K562 (cell line): ENCODE results near the gene PPIL4. TPM values are rescaled to one million over a fixed set of nuclear protein-coding genes. Genes with fewer than 3 reads are reported as not detected.

ENCODE experiments used
- ARNT ChIP-seq, 2 experiments: fragments of 450-650 bp; IDR thresholded peaks; 2 replicates each; pipeline ENCODE4 v1.6.1; 2016; ENCODE audit warnings: mild to moderate bottlenecking in 1 of 2
- CAMTA2 ChIP-seq: fragments of 250-450 bp; sonication (Bioruptor Pico); conservative IDR thresholded peaks from 2 replicates; pipeline ENCODE4 v1.5.1; 2022
- CEBPZ ChIP-seq: fragments of 150-350 bp; IDR thresholded peaks from 2 replicates; pipeline ENCODE4 v1.6.1; 2014; ENCODE audit warnings: low read depth, mild to moderate bottlenecking, low read length, borderline replicate concordance
- EGR1 ChIP-seq: fragments of 450-650 bp; conservative IDR thresholded peaks from 2 replicates; pipeline ENCODE4 v1.6.1; 2017; ENCODE audit warnings: mild to moderate bottlenecking
- HDAC2 ChIP-seq: fragments of 450-650 bp; IDR thresholded peaks from 2 replicates; pipeline ENCODE4 v1.6.1; 2016; ENCODE audit warnings: mild to moderate bottlenecking
- HOMEZ ChIP-seq: fragments of 250-450 bp; sonication (Bioruptor Pico); IDR thresholded peaks from 2 replicates; pipeline ENCODE4 v1.4.0; 2020; ENCODE audit warnings: mild to moderate bottlenecking, moderate library complexity
- KDM1A ChIP-seq, 2 experiments: fragments of 450-650 bp; IDR thresholded peaks; 2 replicates each; pipeline ENCODE4 v1.6.1; 2016; ENCODE audit warnings: mild to moderate bottlenecking in 2 of 2
- MITF ChIP-seq: IDR thresholded peaks from 2 replicates; pipeline ENCODE4 v1.6.1; 2014; ENCODE audit warnings: antibody characterized with exemption
- NCOA2 ChIP-seq, 2 experiments: fragments of 450-650 bp; IDR thresholded peaks; 2 replicates each; pipeline ENCODE4 v1.6.1; 2018; ENCODE audit warnings: mild to moderate bottlenecking in 2 of 2, moderate library complexity in 1 of 2; ENCODE audit not compliant: partially characterized antibody in 2 of 2
- NCOA4 ChIP-seq: fragments of 450-650 bp; IDR thresholded peaks from 2 replicates; pipeline ENCODE4 v1.6.1; 2018; ENCODE audit warnings: mild to moderate bottlenecking; ENCODE audit not compliant: partially characterized antibody
- PRMT5 ChIP-seq: sonication (generic); formaldehyde crosslinking; IDR thresholded peaks from 2 replicates; pipeline ENCODE4 v1.5.0; 2020; ENCODE audit warnings: missing genetic modification reagents
- RREB1 ChIP-seq: fragments of 250-450 bp; sonication (Bioruptor Pico); IDR thresholded peaks from 2 replicates; pipeline ENCODE4 v1.4.0; 2020
- ZNF316 ChIP-seq: fragments of 450-650 bp; IDR thresholded peaks from 2 replicates; pipeline ENCODE4 v1.6.1; 2016
- ZNF583 ChIP-seq: fragments of 250-450 bp; sonication (Bioruptor Pico); IDR thresholded peaks from 2 replicates; pipeline ENCODE4 v1.4.0; 2020
- ZZZ3 ChIP-seq: fragments of 450-650 bp; IDR thresholded peaks from 2 replicates; pipeline ENCODE4 v1.6.1; 2016; ENCODE audit warnings: antibody characterized with exemption, mild to moderate bottlenecking, moderate library complexity
- polyA plus RNA-seq, 8 experiments: library from polyadenylated mRNA; depleted of rRNA in 4 of 8; stranded (reverse) in 5 of 8; unstranded in 3 of 8; fragments of >200 nt; fragmentation: Nextera tagmentation in 2 of 8; fragmentation: Illumina TruSeq in 1 of 8; extraction: Ambion mirVana in 2 of 8; extraction: Trizol in 1 of 8; gene quantifications; 2 replicates each; pipeline versions ENCODE4 v1.2.1 to v1.2.3, GENCODE V29; 2011 to 2014; ENCODE audit warnings: inconsistent platforms in 1 of 8, missing spikeins in 1 of 8
- total RNA-seq, 7 experiments: library from RNA; depleted of rRNA in 6 of 7; stranded (reverse); fragments of >200 nt in 6 of 7; fragmentation: Illumina TruSeq in 2 of 7; extraction: Trizol in 2 of 7; gene quantifications; 2 replicates each; pipeline versions ENCODE4 v1.2.1 to v1.2.3, GENCODE V29; 2011 to 2021; ENCODE audit warnings: low replicate concordance in 1 of 7
- TF ChIP-seq, protein P1 (sequence below): sonication (generic); formaldehyde crosslinking; IDR thresholded peaks from 2 replicates; pipeline ENCODE4 v1.9.0; 2022; ENCODE audit warnings: mild to moderate bottlenecking, missing genetic modification reagents

Gene PPIL4
- total and polyA plus RNA-seq, 9 of the 15 experiments (the other 6 are each of a cell fraction or from before 2014, with no cell fraction given) = 14.5 to 55.2 (median 45.9) TPM

GRCh38 chr6:149545754-149546471, at the start of gene PPIL4 (continued):
- TF ChIP-seq MITF = 0 out of 2 replicates have a peak, but pooled peaks have one; percentile 27
- no peak for TF ChIP-seq NCOA2 (IDR thresholded peaks at IDR 0.05; ENCODE audit: partially characterized antibody in 2 of 2)
- no peak for TF ChIP-seq NCOA4
- no peak for TF ChIP-seq HOMEZ
- 0 out of 4 replicates have a peak, but pooled peaks of 1 of the 2 experiments have one; percentile 15 for TF ChIP-seq ARNT (IDR thresholded peaks at IDR 0.05)
- no peak for TF ChIP-seq CAMTA2 (CRISPR knock-in tag)
- TF ChIP-seq PRMT5 = no peak
- peak; percentile 92 for TF ChIP-seq HDAC2
- TF ChIP-seq ZNF583 (CRISPR knock-in tag) = peak; percentile 27; the same call in 1 of the 2 replicates
- TF ChIP-seq, protein P1, sequence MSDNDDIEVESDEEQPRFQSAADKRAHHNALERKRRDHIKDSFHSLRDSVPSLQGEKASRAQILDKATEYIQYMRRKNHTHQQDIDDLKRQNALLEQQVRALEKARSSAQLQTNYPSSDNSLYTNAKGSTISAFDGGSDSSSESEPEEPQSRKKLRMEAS = peak; percentile 80
- TF ChIP-seq CEBPZ = no peak
- peak; percentile 93 for TF ChIP-seq EGR1
- TF ChIP-seq KDM1A (IDR thresholded peaks at IDR 0.05) = no peak
- no peak for TF ChIP-seq ZNF316
- TF ChIP-seq ZZZ3 = peak; percentile 83; the same call in 1 of the 2 replicates
- TF ChIP-seq RREB1 = no peak
